ENCODE results near the gene DLG2. TPM values are rescaled to one million over a fixed set of nuclear protein-coding genes. Genes with fewer than 3 reads are reported as not detected.

The DLG2 gene
- polyA plus RNA-seq, 1 donor = 8.1 TPM

- Histone ChIP-seq H3K27ac (ENCODE audit: low read length) (no peak overlapping the region), H3K36me3 (ENCODE audit: control insufficient read depth, insufficient read depth, low read length) (no peaks in the 10 kb centered on the region), H3K27me3 (ENCODE audit: control insufficient read depth, insufficient read depth, low read length) (no peaks in the 10 kb centered on the region), H3K4me3 (ENCODE audit: low read length) (no peak overlapping the region), H3K4me1 (ENCODE audit: control insufficient read depth, insufficient read depth, low read length) (peaks cover 14% of the 10 kb centered on the region), H3K9me3 (ENCODE audit: control insufficient read depth, low read depth, low read length) (no peaks in the 10 kb centered on the region)
- no peak for DNase-seq
Measured at GRCh38 chr11:83533166-83533565, 2094.0 kb downstream of the DLG2 start.

GRCh38 chr11:83528877-83529276 is 2098.3 kb downstream of the DLG2 start:
- DNase-seq = no peak
- Histone ChIP-seq H3K36me3 (ENCODE audit: control insufficient read depth, insufficient read depth, low read length) (no peaks in the 10 kb centered on the region), H3K27me3 (ENCODE audit: control insufficient read depth, insufficient read depth, low read length) (no peaks in the 10 kb centered on the region), H3K4me1 (ENCODE audit: control insufficient read depth, insufficient read depth, low read length) (peaks cover 6% of the 10 kb centered on the region), H3K4me3 (ENCODE audit: low read length) (no peak overlapping the region), H3K27ac (ENCODE audit: low read length) (no peak overlapping the region), H3K9me3 (ENCODE audit: control insufficient read depth, low read depth, low read length) (no peaks in the 10 kb centered on the region)
- WGBS (ENCODE audit: insufficient coverage, low lambda C conversion rate) = no CpG with 5 or more reads among the region's 1 CpG

GRCh38 chr11:83528225-83528624 is 2098.9 kb downstream of the DLG2 start:
- DNase-seq = no peak
- Histone ChIP-seq H3K4me3 (ENCODE audit: low read length) (no peak overlapping the region), H3K36me3 (ENCODE audit: control insufficient read depth, insufficient read depth, low read length) (no peaks in the 10 kb centered on the region), H3K27me3 (ENCODE audit: control insufficient read depth, insufficient read depth, low read length) (no peaks in the 10 kb centered on the region), H3K27ac (ENCODE audit: low read length) (no peak overlapping the region), H3K4me1 (ENCODE audit: control insufficient read depth, insufficient read depth, low read length) (no peaks in the 10 kb centered on the region), H3K9me3 (ENCODE audit: control insufficient read depth, low read depth, low read length) (no peaks in the 10 kb centered on the region)
- WGBS (ENCODE audit: insufficient coverage, low lambda C conversion rate) = 100% methylated on average over 1 of the region's 1 CpG

- DNase-seq = no peak
Measured at GRCh38 chr11:83523676-83524075, 2103.5 kb downstream of the DLG2 start.

GRCh38 chr11:83522911-83523310 is 2104.2 kb downstream of the DLG2 start:
- Histone ChIP-seq H3K4me1 (ENCODE audit: control insufficient read depth, insufficient read depth, low read length) (peaks cover 3% of the 10 kb centered on the region), H3K9me3 (ENCODE audit: control insufficient read depth, low read depth, low read length) (peaks cover 4% of the 10 kb centered on the region), H3K27ac (ENCODE audit: low read length) (peak overlapping the region; percentile 38), H3K36me3 (ENCODE audit: control insufficient read depth, insufficient read depth, low read length) (no peaks in the 10 kb centered on the region), H3K27me3 (ENCODE audit: control insufficient read depth, insufficient read depth, low read length) (no peaks in the 10 kb centered on the region), H3K4me3 (ENCODE audit: low read length) (no peak overlapping the region)
- peak; percentile 48 to 60 for DNase-seq
- 60% methylated on average over 2 of the region's 2 CpGs for WGBS (ENCODE audit: insufficient coverage, low lambda C conversion rate)

More at GRCh38 chr11:83523676-83524075, 2103.5 kb downstream of the DLG2 start:
- Histone ChIP-seq H3K36me3 (ENCODE audit: control insufficient read depth, insufficient read depth, low read length) (no peaks in the 10 kb centered on the region), H3K4me1 (ENCODE audit: control insufficient read depth, insufficient read depth, low read length) (peaks cover 3% of the 10 kb centered on the region), H3K4me3 (ENCODE audit: low read length) (no peak overlapping the region), H3K27ac (ENCODE audit: low read length) (no peak overlapping the region), H3K9me3 (ENCODE audit: control insufficient read depth, low read depth, low read length) (no peaks in the 10 kb centered on the region), H3K27me3 (ENCODE audit: control insufficient read depth, insufficient read depth, low read length) (no peaks in the 10 kb centered on the region)
- no CpG with 5 or more reads among the region's 2 CpGs for WGBS (ENCODE audit: insufficient coverage, low lambda C conversion rate)

- no peaks in the 10 kb centered on the region for H3K36me3 ChIP-seq (ENCODE audit: control insufficient read depth, insufficient read depth, low read length)
- WGBS (ENCODE audit: insufficient coverage, low lambda C conversion rate) = 79% methylated on average over 2 of the region's 8 CpGs
- H3K27ac ChIP-seq (ENCODE audit: low read length) = no peak overlapping the region
- peaks cover 4% of the 10 kb centered on the region for H3K9me3 ChIP-seq (ENCODE audit: control insufficient read depth, low read depth, low read length)
- no peak for DNase-seq
- no peak overlapping the region for H3K4me3 ChIP-seq (ENCODE audit: low read length)
- H3K4me1 ChIP-seq (ENCODE audit: control insufficient read depth, insufficient read depth, low read length) = peaks cover 3% of the 10 kb centered on the region
- H3K27me3 ChIP-seq (ENCODE audit: control insufficient read depth, insufficient read depth, low read length) = no peaks in the 10 kb centered on the region
Measured at GRCh38 chr11:83521647-83522596, 2105.2 kb downstream of the DLG2 start.

GRCh38 chr11:83520849-83521248 is 2106.3 kb downstream of the DLG2 start:
- no peak overlapping the region for H3K4me3 ChIP-seq (ENCODE audit: low read length)
- peaks cover 3% of the 10 kb centered on the region for H3K4me1 ChIP-seq (ENCODE audit: control insufficient read depth, insufficient read depth, low read length)
- H3K27ac ChIP-seq (ENCODE audit: low read length) = no peak overlapping the region
- WGBS (ENCODE audit: insufficient coverage, low lambda C conversion rate) = no CpG with 5 or more reads among the region's 3 CpGs
- H3K9me3 ChIP-seq (ENCODE audit: control insufficient read depth, low read depth, low read length) = peaks cover 4% of the 10 kb centered on the region
- H3K36me3 ChIP-seq (ENCODE audit: control insufficient read depth, insufficient read depth, low read length) = no peaks in the 10 kb centered on the region
- no peaks in the 10 kb centered on the region for H3K27me3 ChIP-seq (ENCODE audit: control insufficient read depth, insufficient read depth, low read length)
- DNase-seq = no peak

- no peak overlapping the region for H3K27ac ChIP-seq (ENCODE audit: low read length)
- DNase-seq = no peak
- H3K4me1 ChIP-seq (ENCODE audit: control insufficient read depth, insufficient read depth, low read length) = peaks cover 8% of the 10 kb centered on the region
- WGBS (ENCODE audit: insufficient coverage, low lambda C conversion rate) = no CpG with 5 or more reads among the region's 2 CpGs
- H3K27me3 ChIP-seq (ENCODE audit: control insufficient read depth, insufficient read depth, low read length) = no peaks in the 10 kb centered on the region
- no peaks in the 10 kb centered on the region for H3K36me3 ChIP-seq (ENCODE audit: control insufficient read depth, insufficient read depth, low read length)
- H3K4me3 ChIP-seq (ENCODE audit: low read length) = no peak overlapping the region
- H3K9me3 ChIP-seq (ENCODE audit: control insufficient read depth, low read depth, low read length) = no peaks in the 10 kb centered on the region
Measured at GRCh38 chr11:83511646-83512045, 2115.5 kb downstream of the DLG2 start.

GRCh38 chr11:83510530-83511460 is 2116.3 kb downstream of the DLG2 start:
- H3K4me3 ChIP-seq (ENCODE audit: low read length) = no peak overlapping the region
- peaks cover 8% of the 10 kb centered on the region for H3K4me1 ChIP-seq (ENCODE audit: control insufficient read depth, insufficient read depth, low read length)
- H3K27ac ChIP-seq (ENCODE audit: low read length) = no peak overlapping the region
- WGBS (ENCODE audit: insufficient coverage, low lambda C conversion rate) = no CpG with 5 or more reads among the region's 11 CpGs
- H3K36me3 ChIP-seq (ENCODE audit: control insufficient read depth, insufficient read depth, low read length) = no peaks in the 10 kb centered on the region
- no peaks in the 10 kb centered on the region for H3K9me3 ChIP-seq (ENCODE audit: control insufficient read depth, low read depth, low read length)
- peak in 1 of 2 donors; percentile 49 for DNase-seq
- no peaks in the 10 kb centered on the region for H3K27me3 ChIP-seq (ENCODE audit: control insufficient read depth, insufficient read depth, low read length)

GRCh38 chr11:83508804-83509203 is 2118.3 kb downstream of the DLG2 start:
- Histone ChIP-seq H3K4me1 (ENCODE audit: control insufficient read depth, insufficient read depth, low read length) (peaks cover 8% of the 10 kb centered on the region), H3K36me3 (ENCODE audit: control insufficient read depth, insufficient read depth, low read length) (no peaks in the 10 kb centered on the region), H3K4me3 (ENCODE audit: low read length) (no peak overlapping the region), H3K27ac (ENCODE audit: low read length) (peak overlapping the region; percentile 65), H3K27me3 (ENCODE audit: control insufficient read depth, insufficient read depth, low read length) (no peaks in the 10 kb centered on the region), H3K9me3 (ENCODE audit: control insufficient read depth, low read depth, low read length) (no peaks in the 10 kb centered on the region)
- peak; percentile 91 to 97 for DNase-seq
- no CpG with 5 or more reads among the region's 6 CpGs for WGBS (ENCODE audit: insufficient coverage, low lambda C conversion rate)
